Progenitor cell of endocrine pancreas (in vitro differentiated cells): Measurements from ENCODE around the gene GTF3C1. TPM values are rescaled to one million over a fixed set of nuclear protein-coding genes. Genes with fewer than 3 reads are reported as not detected.
A peak's percentile ranks its signal among the peaks of the same experiment; 100 is the strongest.

Experiments
- DNase-seq: peaks from one replicate; pipeline ENCODE4 v3.0.0; 2021; ENCODE audit warnings: low spot score; ENCODE audit not compliant: unreplicated experiment
- H3K27ac Mint-ChIP-seq: 2 replicates; pipeline ENCODE4 v1.8.0; 2021; ENCODE audit warnings: mild to moderate bottlenecking, moderate library complexity, mixed read lengths
- H3K27me3 Mint-ChIP-seq: 2 replicates; pipeline ENCODE4 v1.8.0; 2021; ENCODE audit warnings: mixed read lengths
- H3K36me3 Mint-ChIP-seq: 2 replicates; pipeline ENCODE4 v1.8.0; 2022; ENCODE audit warnings: mixed read lengths; ENCODE audit not compliant: insufficient read depth
- H3K4me1 Mint-ChIP-seq: 2 replicates; pipeline ENCODE4 v1.8.0; 2021; ENCODE audit warnings: low read depth, mixed read lengths
- H3K4me3 Mint-ChIP-seq: 2 replicates; pipeline ENCODE4 v1.8.0; 2021; ENCODE audit warnings: low read depth, mild to moderate bottlenecking, moderate library complexity, mixed read lengths
- H3K9me3 Mint-ChIP-seq: 2 replicates; pipeline ENCODE4 v1.8.0; 2021; ENCODE audit warnings: low read depth, mixed read lengths
- CTCF ChIP-seq: fragments of 200-600 bp; sonication (generic); IDR thresholded peaks from one replicate; pipeline ENCODE4 v1.5.0; 2021; ENCODE audit warnings: antibody characterized with exemption, mild to moderate bottlenecking; ENCODE audit not compliant: unreplicated experiment
- total RNA-seq: library from RNA; stranded (reverse); gene quantifications from 2 replicates; pipeline ENCODE4 v1.2.1, GENCODE V29; 2021

Gene GTF3C1
- total RNA-seq, 1 donor from 2014 or later = 106 TPM

- H3K27ac Mint-ChIP-seq = peak overlapping the region; percentile 81
- H3K4me1 Mint-ChIP-seq = peaks cover 4% of the 10 kb centered on the region
- no peaks in the 10 kb centered on the region for H3K27me3 Mint-ChIP-seq
- H3K36me3 Mint-ChIP-seq = peaks cover 38% of the 10 kb centered on the region
- H3K4me3 Mint-ChIP-seq = no peak overlapping the region
- DNase-seq = no peak
- no peak for TF ChIP-seq CTCF
- no peaks in the 10 kb centered on the region for H3K9me3 Mint-ChIP-seq
Observed at GRCh38 chr16:27531186-27531585, 18.5 kb downstream of the GTF3C1 start.

GRCh38 chr16:27529962-27530361 is 19.8 kb downstream of the GTF3C1 start:
- no peaks in the 10 kb centered on the region for H3K9me3 Mint-ChIP-seq
- peaks cover 4% of the 10 kb centered on the region for H3K4me1 Mint-ChIP-seq
- no peak for TF ChIP-seq CTCF
- no peak overlapping the region for H3K4me3 Mint-ChIP-seq
- H3K36me3 Mint-ChIP-seq = peaks cover 41% of the 10 kb centered on the region
- no peaks in the 10 kb centered on the region for H3K27me3 Mint-ChIP-seq
- no peak for DNase-seq
- H3K27ac Mint-ChIP-seq = no peak overlapping the region

GRCh38 chr16:27528294-27528693 is 21.4 kb downstream of the GTF3C1 start:
- no peak for TF ChIP-seq CTCF
- peaks cover 34% of the 10 kb centered on the region for H3K36me3 Mint-ChIP-seq

GRCh38 chr16:27526180-27526579 is 23.5 kb downstream of the GTF3C1 start:
- no peaks in the 10 kb centered on the region for H3K27me3 Mint-ChIP-seq
- H3K4me3 Mint-ChIP-seq = no peak overlapping the region
- no peak for DNase-seq
- peaks cover 33% of the 10 kb centered on the region for H3K36me3 Mint-ChIP-seq
- H3K27ac Mint-ChIP-seq = no peak overlapping the region
- no peak for TF ChIP-seq CTCF
- H3K9me3 Mint-ChIP-seq = no peaks in the 10 kb centered on the region
- peaks cover 2% of the 10 kb centered on the region for H3K4me1 Mint-ChIP-seq

More at GRCh38 chr16:27528294-27528693, 21.4 kb downstream of the GTF3C1 start:
- DNase-seq = no peak
- Mint-ChIP-seq H3K27ac (no peak overlapping the region), H3K4me1 (peaks cover 4% of the 10 kb centered on the region), H3K27me3 (no peaks in the 10 kb centered on the region), H3K9me3 (no peaks in the 10 kb centered on the region), H3K4me3 (no peak overlapping the region)

GRCh38 chr16:27522173-27522707 is 27.5 kb downstream of the GTF3C1 start:
- no peak for DNase-seq
- H3K4me1 Mint-ChIP-seq = no peaks in the 10 kb centered on the region

More at GRCh38 chr16:27522173-27522707, 27.5 kb downstream of the GTF3C1 start:
- no peaks in the 10 kb centered on the region for H3K27me3 Mint-ChIP-seq
- no peak for TF ChIP-seq CTCF
- H3K4me3 Mint-ChIP-seq = no peak overlapping the region
- no peaks in the 10 kb centered on the region for H3K9me3 Mint-ChIP-seq
- peaks cover 24% of the 10 kb centered on the region for H3K36me3 Mint-ChIP-seq
- no peak overlapping the region for H3K27ac Mint-ChIP-seq
